CD4-positive, alpha-beta T cell treated with Interleukin-1 beta for 1 hour (primary cell): ENCODE measurements around the gene MRTO4.
"Not testable (repeated sequence)": the region's sequence is repeated elsewhere in the genome, so short reads cannot be mapped to it uniquely, and the experiment has no call there.

Experiments used
- DNase-seq, 2 donors: peaks; one replicate each; pipeline ENCODE4 v3.0.0-alpha.2; 2020 to 2022

MRTO4 gene

GRCh38 chr1:19229229-19229628 lies 22.4 kb upstream of the MRTO4 start:
- no peak for DNase-seq

- DNase-seq = no peak
These were observed 21.7 kb upstream of the MRTO4 start for GRCh38 chr1:19229828-19230325.

- DNase-seq = not testable (repeated sequence)
These were observed 19.7 kb upstream of the MRTO4 start for GRCh38 chr1:19231736-19232523.

GRCh38 chr1:19232524-19232846 lies 19.1 kb upstream of the MRTO4 start:
- DNase-seq = no peak

GRCh38 chr1:19234224-19234623 lies 17.4 kb upstream of the MRTO4 start:
- DNase-seq = no peak

GRCh38 chr1:19239876-19240275 lies 11.7 kb upstream of the MRTO4 start:
- no peak for DNase-seq

- DNase-seq = peak; percentile 65 to 73
These were observed 10.7 kb upstream of the MRTO4 start for GRCh38 chr1:19240673-19241538.

GRCh38 chr1:19250629-19251304 lies 838 bp upstream of the MRTO4 start:
- no peak for DNase-seq

GRCh38 chr1:19254416-19254815 lies 2.8 kb downstream of the MRTO4 start:
- DNase-seq = no peak

- no peak for DNase-seq
These were observed 3.7 kb downstream of the MRTO4 start for GRCh38 chr1:19255288-19255687.

GRCh38 chr1:19256301-19256700 lies 4.7 kb downstream of the MRTO4 start:
- DNase-seq = not testable (repeated sequence)

- no peak for DNase-seq
These were observed 5.7 kb downstream of the MRTO4 start for GRCh38 chr1:19257178-19257914.

- DNase-seq = no peak
These were observed 6.7 kb downstream of the MRTO4 start for GRCh38 chr1:19258353-19258752.

- no peak for DNase-seq
These were observed 8.9 kb downstream of the MRTO4 start for GRCh38 chr1:19260211-19261138.

GRCh38 chr1:19262047-19262446 lies 10.4 kb downstream of the MRTO4 start:
- DNase-seq = no peak

- DNase-seq = no peak
These were observed 11.1 kb downstream of the MRTO4 start for GRCh38 chr1:19262744-19263143.

- DNase-seq = no peak
These were observed 16.8 kb downstream of the MRTO4 start for GRCh38 chr1:19268445-19268844.

GRCh38 chr1:19269427-19270342 lies 18.1 kb downstream of the MRTO4 start:
- DNase-seq = not testable (repeated sequence)

- DNase-seq = not testable (repeated sequence)
These were observed 18.7 kb downstream of the MRTO4 start for GRCh38 chr1:19270343-19270730.

- DNase-seq = no peak
These were observed 20.5 kb downstream of the MRTO4 start for GRCh38 chr1:19272064-19272463.
